ENCODE data around the gene KRT85.
"Not testable (repeated sequence)": the region's sequence is repeated elsewhere in the genome, so short reads cannot be mapped to it uniquely, and the experiment has no call there.

Gene KRT85

GRCh38 chr12:52347551-52348510, 19.4 kb downstream of the KRT85 start:
- DNase-seq, result no peak

- DNase-seq, result no peak
Measured at GRCh38 chr12:52347016-52347415, 20.3 kb downstream of the KRT85 start.

GRCh38 chr12:52346593-52346992, 20.7 kb downstream of the KRT85 start:
- no peak for DNase-seq

GRCh38 chr12:52345041-52345440, 22.2 kb downstream of the KRT85 start:
- DNase-seq, result not testable (repeated sequence)

- DNase-seq, result no peak
Measured at GRCh38 chr12:52344111-52344510, 23.2 kb downstream of the KRT85 start.

- DNase-seq, result no peak
Measured at GRCh38 chr12:52343550-52343949, 23.7 kb downstream of the KRT85 start.

GRCh38 chr12:52342781-52343490, 24.3 kb downstream of the KRT85 start:
- DNase-seq, result no peak

- DNase-seq, result no peak
Measured at GRCh38 chr12:52341066-52341580, 26.2 kb downstream of the KRT85 start.

GRCh38 chr12:52338241-52338960, 28.9 kb downstream of the KRT85 start:
- DNase-seq, result no peak

- DNase-seq, result no peak
Measured at GRCh38 chr12:52337054-52337453, 30.2 kb downstream of the KRT85 start.

- no peak for DNase-seq
Measured at GRCh38 chr12:52336641-52337040, 30.6 kb downstream of the KRT85 start.

- no peak for DNase-seq
Measured at GRCh38 chr12:52335598-52336262, 31.6 kb downstream of the KRT85 start.

- no peak for DNase-seq
Measured at GRCh38 chr12:52334185-52334584, 33.1 kb downstream of the KRT85 start.

GRCh38 chr12:52333321-52333720, 34.0 kb downstream of the KRT85 start:
- no peak for DNase-seq

GRCh38 chr12:52332381-52332780, 34.9 kb downstream of the KRT85 start:
- DNase-seq, result no peak

- no peak for DNase-seq
Measured at GRCh38 chr12:52331833-52332232, 35.4 kb downstream of the KRT85 start.

GRCh38 chr12:52331039-52331438, 36.2 kb downstream of the KRT85 start:
- DNase-seq, result no peak

- DNase-seq, result no peak
Measured at GRCh38 chr12:52327830-52328500, 39.3 kb downstream of the KRT85 start.

GRCh38 chr12:52327052-52327829, 40.0 kb downstream of the KRT85 start:
- DNase-seq, result peak; percentile 69

- no peak for DNase-seq
Measured at GRCh38 chr12:52324153-52324444, 43.2 kb downstream of the KRT85 start.

- no peak for DNase-seq
Measured at GRCh38 chr12:52323416-52324152, 43.7 kb downstream of the KRT85 start.

All from activated CD4-positive, alpha-beta T cell treated with anti-CD3 and anti-CD28 coated beads for 1 hour (primary cell).